Inflammatory macrophage (primary cell): ENCODE data around the gene RBSN.
A peak's percentile ranks its signal among the peaks of the same experiment; 100 is the strongest.
"Not testable (repeated sequence)": the region's sequence is repeated elsewhere in the genome, so short reads cannot be mapped to it uniquely, and the experiment has no call there.

Experiments used
- DNase-seq, 2 donors: peaks; one replicate each; pipeline ENCODE4 v3.0.0-alpha.2; 2020 to 2022
- total RNA-seq, 18 experiments: gene quantifications; one replicate each; lab custom pipeline; 2026; ENCODE audit warnings: mixed read lengths in 6 of 18, inconsistent platforms in 2 of 18; lab: John Stamatoyannopoulos, UW

The RBSN gene
- total RNA-seq: 11.6 to 26.7 (median 19.5) reads per million in 18 experiments

GRCh38 chr3:15098503-15099363, at the start of gene RBSN:
TSS of gene RBSN (minus strand) at chr3:15099148. CDS start at chr3:15096120, 3,028 bp downstream.
- peak; percentile 94 to 96 for DNase-seq

- DNase-seq: no peak
Observed at GRCh38 chr3:15148614-15149013, 49.7 kb upstream of the RBSN start.

- DNase-seq: not testable (repeated sequence)
Observed at GRCh38 chr3:15136885-15137284, 37.9 kb upstream of the RBSN start.

GRCh38 chr3:15134968-15135367, 36.0 kb upstream of the RBSN start:
- DNase-seq: not testable (repeated sequence)

GRCh38 chr3:15128403-15128802, 29.5 kb upstream of the RBSN start:
- not testable (repeated sequence) for DNase-seq

- DNase-seq: not testable (repeated sequence)
Observed at GRCh38 chr3:15126975-15127374, 28.0 kb upstream of the RBSN start.

GRCh38 chr3:15122398-15122797, 23.4 kb upstream of the RBSN start:
- DNase-seq: no peak

GRCh38 chr3:15121936-15122335, 23.0 kb upstream of the RBSN start:
- no peak for DNase-seq

GRCh38 chr3:15120986-15121385, 22.0 kb upstream of the RBSN start:
- no peak for DNase-seq

GRCh38 chr3:15117011-15117410, 18.1 kb upstream of the RBSN start:
- DNase-seq: no peak

GRCh38 chr3:15116032-15116669, 17.2 kb upstream of the RBSN start:
- DNase-seq: no peak

GRCh38 chr3:15114466-15115358, 15.8 kb upstream of the RBSN start:
- DNase-seq: no peak

GRCh38 chr3:15113884-15114283, 14.9 kb upstream of the RBSN start:
- DNase-seq: no peak

GRCh38 chr3:15113471-15113870, 14.5 kb upstream of the RBSN start:
- no peak for DNase-seq

- no peak for DNase-seq
Observed at GRCh38 chr3:15112011-15112410, 13.1 kb upstream of the RBSN start.

- DNase-seq: no peak
Observed at GRCh38 chr3:15110206-15110605, 11.3 kb upstream of the RBSN start.

- DNase-seq: no peak
Observed at GRCh38 chr3:15108869-15109268, 9.9 kb upstream of the RBSN start.

GRCh38 chr3:15108082-15108545, 9.2 kb upstream of the RBSN start:
- DNase-seq: peak; percentile 64 to 79

GRCh38 chr3:15107075-15107947, 8.4 kb upstream of the RBSN start:
- DNase-seq: peak; percentile 15 to 29

- DNase-seq: peak; percentile 30 to 54
Observed at GRCh38 chr3:15102836-15103235, 3.9 kb upstream of the RBSN start.

- no peak for DNase-seq
Observed at GRCh38 chr3:15102256-15102655, 3.3 kb upstream of the RBSN start.
